CD14-positive monocyte (primary cell): ENCODE data around the gene RGS7. TPM values are rescaled to one million over a fixed set of nuclear protein-coding genes. Genes with fewer than 3 reads are reported as not detected.

Source experiments
- DNase-seq, 3 donors: peaks; one replicate each; pipeline ENCODE4 v3.0.0-alpha.2; 2011 to 2022
- H2AFZ ChIP-seq: 2 replicates; pipeline ENCODE4 v1.6.0; 2012; ENCODE audit warnings: mild to moderate bottlenecking, low read depth, low read length, inconsistent platforms; ENCODE audit not compliant: insufficient read depth, poor library complexity, severe bottlenecking
- H3K27ac ChIP-seq, 2 donors: 1 replicate in 1 of 2; 2 replicates in 1 of 2; pipeline ENCODE4 v1.5.1; 2012 to 2013; ENCODE audit warnings: low read length in 2 of 2, control low read depth in 1 of 2, inconsistent platforms in 1 of 2, low read depth in 1 of 2, mild to moderate bottlenecking in 1 of 2
- H3K27me3 ChIP-seq, 2 donors: one replicate each; pipeline versions ENCODE4 v1.6.0 to v1.6.1; 2011 to 2013; ENCODE audit warnings: low read length in 2 of 2; ENCODE audit not compliant: control insufficient read depth in 2 of 2, insufficient read depth in 2 of 2
- H3K36me3 ChIP-seq, 2 donors: replicated peaks in 1 of 2; 1 replicate in 1 of 2; 2 replicates in 1 of 2; pipeline versions ENCODE4 v1.5.1 to v1.6.1; 2012 to 2013; ENCODE audit warnings: low read length in 2 of 2, control low read depth in 1 of 2, inconsistent platforms in 1 of 2, mild to moderate bottlenecking in 1 of 2; ENCODE audit not compliant: insufficient read depth in 2 of 2, control insufficient read depth in 1 of 2
- H3K4me1 ChIP-seq, 2 donors: 1 replicate in 1 of 2; 2 replicates in 1 of 2; pipeline versions ENCODE4 v1.5.1 to v1.6.1; 2012 to 2013; ENCODE audit warnings: low read length in 2 of 2, control low read depth in 1 of 2, inconsistent platforms in 1 of 2, mild to moderate bottlenecking in 1 of 2, moderate library complexity in 1 of 2; ENCODE audit not compliant: insufficient read depth in 2 of 2, control insufficient read depth in 1 of 2
- H3K4me2 ChIP-seq: replicated peaks from 2 replicates; pipeline ENCODE3; 2012; ENCODE audit warnings: low read length, moderate library complexity, mild to moderate bottlenecking; ENCODE audit not compliant: poor library complexity, severe bottlenecking; ENCODE audit errors: extremely low read depth
- H3K4me3 ChIP-seq, 3 experiments: fragments of 200-600 bp in 1 of 3; sonication (generic) in 1 of 3; replicated peaks in 1 of 3; 1 replicate in 2 of 3; 2 replicates in 1 of 3; pipeline ENCODE4 v1.5.1; 2011 to 2013; ENCODE audit warnings: low read length in 3 of 3, mild to moderate bottlenecking in 3 of 3, control low read depth in 2 of 3, low read depth in 2 of 3, inconsistent platforms in 1 of 3, moderate library complexity in 1 of 3
- H3K79me2 ChIP-seq: 2 replicates; pipeline ENCODE4 v1.6.0; 2012; ENCODE audit warnings: mild to moderate bottlenecking, control low read depth, inconsistent platforms, low read length, moderate library complexity; ENCODE audit not compliant: insufficient read depth
- H3K9ac ChIP-seq: 2 replicates; pipeline ENCODE4 v1.6.0; 2017; ENCODE audit warnings: low read length, mild to moderate bottlenecking; ENCODE audit not compliant: insufficient read depth, poor library complexity, severe bottlenecking
- H3K9me3 ChIP-seq, 2 donors: replicated peaks in 1 of 2; 1 replicate in 1 of 2; 2 replicates in 1 of 2; pipeline versions ENCODE4 v1.5.1 to v1.6.1; 2012 to 2013; ENCODE audit warnings: low read length in 2 of 2, control low read depth in 1 of 2; ENCODE audit not compliant: control insufficient read depth in 1 of 2, insufficient read depth in 1 of 2
- H4K20me1 ChIP-seq: 2 replicates; pipeline ENCODE4 v1.6.0; 2012; ENCODE audit warnings: mild to moderate bottlenecking, low read length, control low read depth, moderate library complexity; ENCODE audit not compliant: insufficient read depth
- H3K27ac Mint-ChIP-seq, 7 donors: one replicate each; pipeline ENCODE4 v1.8.0; 2020; ENCODE audit warnings: mild to moderate bottlenecking in 7 of 7, mixed read lengths in 7 of 7, moderate library complexity in 6 of 7, inconsistent platforms in 2 of 7
- H3K27me3 Mint-ChIP-seq, 3 donors: one replicate each; pipeline ENCODE4 v1.8.0; 2021 to 2022; ENCODE audit warnings: low read depth in 3 of 3, mild to moderate bottlenecking in 3 of 3, mixed read lengths in 3 of 3, moderate library complexity in 3 of 3, inconsistent platforms in 1 of 3
- H3K36me3 Mint-ChIP-seq, 2 donors: one replicate each; pipeline ENCODE4 v1.8.0; 2020; ENCODE audit warnings: mixed read lengths in 2 of 2, inconsistent platforms in 1 of 2, mild to moderate bottlenecking in 1 of 2
- H3K4me1 Mint-ChIP-seq: one replicate; pipeline ENCODE4 v1.8.0; 2020; ENCODE audit warnings: mild to moderate bottlenecking, mixed read lengths
- H3K4me3 Mint-ChIP-seq, 2 donors: one replicate each; pipeline ENCODE4 v1.8.0; 2020; ENCODE audit warnings: mild to moderate bottlenecking in 2 of 2, mixed read lengths in 2 of 2, moderate library complexity in 1 of 2
- H3K9me3 Mint-ChIP-seq, 7 donors: one replicate each; pipeline ENCODE4 v1.8.0; 2020 to 2022; ENCODE audit warnings: mixed read lengths in 7 of 7, mild to moderate bottlenecking in 6 of 7, moderate library complexity in 6 of 7, inconsistent platforms in 2 of 7
- CTCF ChIP-seq: fragments of 200-600 bp; IDR thresholded peaks from one replicate; pipeline ENCODE4 v1.8.0; 2022; ENCODE audit warnings: antibody characterized with exemption, mild to moderate bottlenecking
- WGBS: methylation state at CpG from one replicate; pipeline ENCODE4 v1.1.5; 2013; ENCODE audit warnings: missing lambda C conversion rate; ENCODE audit not compliant: insufficient coverage; 5-methylcytosine and 5-hydroxymethylcytosine counted together
- intact Hi-C, 2 donors: fragments of 100-400 bp; cut with micrococcal nuclease; formaldehyde crosslinking; loops; one replicate each; pipeline versions ENCODE4 v1.15.0 to v1.15.1; 2023
- polyA plus RNA-seq, 3 donors: library from polyadenylated mRNA; depleted of rRNA in 1 of 3; unstranded in 2 of 3; stranded (reverse) in 1 of 3; fragments of 300-500 nt in 2 of 3; fragments of >200 nt in 1 of 3; fragmentation: Illumina TruSeq in 2 of 3; gene quantifications; 1 replicate in 2 of 3; 2 replicates in 1 of 3; pipeline ENCODE4 v1.2.3, GENCODE V29; 2012 to 2021

RGS7 gene
- polyA plus RNA-seq, 3 donors = not detected

GRCh38 chr1:241145881-241146280, 211.1 kb downstream of the RGS7 start:
- Histone ChIP-seq H3K79me2 (no peaks in the 10 kb centered on the region), H3K4me3 (no peak overlapping the region), H3K9ac (no peak overlapping the region), H3K36me3 (no peaks in the 10 kb centered on the region), H2AFZ (no peak overlapping the region), H3K9me3 (peaks cover 0 to 11% of the 10 kb centered on the region in 2 donors), H4K20me1 (no peaks in the 10 kb centered on the region), H3K27ac (no peak overlapping the region), H3K4me1 (no peaks in the 10 kb centered on the region), H3K27me3 (no peaks in the 10 kb centered on the region), H3K4me2 (no peak overlapping the region)
- WGBS = no CpG with 5 or more reads among the region's 2 CpGs
- Mint-ChIP-seq H3K27me3 (no peaks in the 10 kb centered on the region), H3K9me3 (peaks cover under 1 to 21% (median 7%) of the 10 kb centered on the region in 7 donors), H3K36me3 (no peaks in the 10 kb centered on the region), H3K4me1 (no peaks in the 10 kb centered on the region), H3K27ac (no peak overlapping the region), H3K4me3 (no peak overlapping the region)
- no peak for TF ChIP-seq CTCF
- DNase-seq = no peak
- intact Hi-C loops = no loop called here

GRCh38 chr1:241143765-241144442, 213.1 kb downstream of the RGS7 start:
- Histone ChIP-seq H3K9me3 (peaks cover 0 to 14% of the 10 kb centered on the region in 2 donors), H3K4me3 (no peak overlapping the region), H3K9ac (no peak overlapping the region), H3K27me3 (no peaks in the 10 kb centered on the region), H4K20me1 (no peaks in the 10 kb centered on the region), H2AFZ (no peak overlapping the region), H3K79me2 (no peaks in the 10 kb centered on the region), H3K27ac (no peak overlapping the region), H3K36me3 (no peaks in the 10 kb centered on the region), H3K4me2 (no peak overlapping the region), H3K4me1 (no peaks in the 10 kb centered on the region)
- H3K36me3 Mint-ChIP-seq = no peaks in the 10 kb centered on the region
- no peaks in the 10 kb centered on the region for H3K27me3 Mint-ChIP-seq
- peaks cover 0 to 12% (median 4%) of the 10 kb centered on the region in 7 donors for H3K9me3 Mint-ChIP-seq
- WGBS = 77% methylated on average over 3 of the region's 5 CpGs
- intact Hi-C loops = no loop called here
- DNase-seq = no peak
- H3K27ac Mint-ChIP-seq = no peak overlapping the region
- H3K4me1 Mint-ChIP-seq = no peaks in the 10 kb centered on the region
- no peak overlapping the region for H3K4me3 Mint-ChIP-seq
- no peak for TF ChIP-seq CTCF
